HG03139 (cell line): Measurements from ENCODE around the gene PCDHB1.
"Not testable (repeated sequence)": the region's sequence is repeated elsewhere in the genome, so short reads cannot be mapped to it uniquely, and the experiment has no call there.

ENCODE experiments used
- ATAC-seq: cut with Tn5 transposase; IDR thresholded peaks from one replicate; pipeline ENCODE4 v1.9.1; 2021; ENCODE audit not compliant: unreplicated experiment

PCDHB1 gene

DNA sequence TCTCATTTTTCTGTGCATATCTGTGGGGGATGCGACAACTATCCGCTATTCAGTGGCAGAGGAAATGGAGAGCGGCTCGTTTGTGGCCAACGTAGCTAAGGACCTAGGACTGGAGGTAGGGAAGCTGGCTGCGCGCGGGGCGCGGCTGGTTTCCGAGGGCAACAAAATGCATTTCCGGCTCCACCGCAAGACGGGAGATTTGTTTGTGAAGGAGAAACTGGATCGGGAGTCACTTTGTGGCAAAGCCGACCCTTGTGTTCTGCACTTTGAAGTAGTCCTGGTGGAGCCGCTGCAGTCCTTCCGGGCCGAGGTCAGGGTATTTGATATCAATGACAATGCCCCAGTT lies 320 bp downstream of the PCDHB1 start:
- no peak for ATAC-seq

GRCh38 chr5:141077826-141078225 lies 26.7 kb downstream of the PCDHB1 start:
- no peak for ATAC-seq

GRCh38 chr5:141082228-141082627 lies 31.1 kb downstream of the PCDHB1 start:
- no peak for ATAC-seq

GRCh38 chr5:141084487-141084989 lies 33.4 kb downstream of the PCDHB1 start:
- no peak for ATAC-seq

DNA sequence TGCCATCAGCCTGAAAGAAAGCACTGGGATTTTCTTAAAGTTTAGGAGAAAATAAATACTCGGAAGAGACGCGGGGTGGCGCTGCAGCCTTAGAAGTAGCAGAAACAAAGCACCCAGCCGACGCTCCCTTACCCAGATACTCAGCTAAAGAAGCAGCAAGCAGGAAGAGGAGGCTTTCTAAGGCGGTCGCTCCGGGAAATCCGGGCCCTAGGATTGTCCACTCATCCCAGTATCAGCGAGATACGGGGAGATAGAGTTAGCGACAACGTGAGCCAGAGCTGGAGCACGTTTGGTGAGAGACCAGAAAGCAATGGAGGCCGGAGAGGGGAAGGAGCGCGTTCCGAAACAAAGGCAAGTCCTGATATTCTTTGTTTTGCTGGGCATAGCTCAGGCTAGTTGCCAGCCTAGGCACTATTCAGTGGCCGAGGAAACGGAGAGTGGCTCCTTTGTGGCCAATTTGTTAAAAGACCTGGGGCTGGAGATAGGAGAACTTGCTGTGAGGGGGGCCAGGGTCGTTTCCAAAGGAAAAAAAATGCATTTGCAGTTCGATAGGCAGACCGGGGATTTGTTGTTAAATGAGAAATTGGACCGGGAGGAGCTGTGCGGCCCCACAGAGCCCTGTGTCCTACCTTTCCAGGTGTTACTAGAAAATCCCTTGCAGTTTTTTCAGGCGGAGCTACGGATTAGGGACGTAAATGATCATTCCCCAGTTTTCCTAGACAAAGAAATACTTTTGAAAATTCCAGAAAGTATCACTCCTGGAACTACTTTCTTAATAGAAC lies 43.5 kb downstream of the PCDHB1 start, which contains the start of gene PCDHB2:
Gene PCDHB2 (plus strand): TSS at position 135 of the 782 bp plus-strand sequence. CDS start 176 bp downstream, at position 311.
- ATAC-seq = no peak

- ATAC-seq = no peak
These were observed 44.1 kb downstream of the PCDHB1 start for GRCh38 chr5:141095263-141095641.

GRCh38 chr5:141096181-141096580 lies 45.0 kb downstream of the PCDHB1 start:
- ATAC-seq = not testable (repeated sequence)

- ATAC-seq = not testable (repeated sequence)
These were observed 45.4 kb downstream of the PCDHB1 start for GRCh38 chr5:141096586-141096985.

GRCh38 chr5:141100243-141100805 lies 49.1 kb downstream of the PCDHB1 start, which contains the start of gene PCDHB3:
TSS of gene PCDHB3 (plus strand) at chr5:141100473. CDS start at chr5:141100650, 177 bp downstream.
- ATAC-seq = no peak

DNA sequence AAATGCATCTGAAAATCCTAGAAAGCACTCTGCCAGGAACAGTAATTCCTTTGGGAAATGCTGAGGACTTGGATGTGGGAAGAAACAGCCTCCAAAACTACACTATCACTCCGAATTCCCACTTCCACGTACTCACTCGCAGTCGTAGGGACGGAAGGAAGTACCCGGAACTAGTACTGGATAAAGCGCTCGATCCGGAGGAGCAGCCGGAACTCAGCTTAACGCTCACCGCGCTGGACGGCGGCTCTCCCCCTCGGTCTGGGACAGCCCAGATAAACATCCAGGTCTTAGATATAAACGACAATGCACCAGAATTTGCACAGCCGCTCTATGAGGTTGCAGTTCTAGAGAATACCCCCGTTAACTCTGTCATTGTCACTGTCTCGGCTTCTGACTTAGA lies 49.9 kb downstream of the PCDHB1 start:
- no peak for ATAC-seq

GRCh38 chr5:141102070-141102469 lies 50.9 kb downstream of the PCDHB1 start:
- not testable (repeated sequence) for ATAC-seq

- ATAC-seq = not testable (repeated sequence)
These were observed 51.3 kb downstream of the PCDHB1 start for GRCh38 chr5:141102471-141102870.

DNA sequence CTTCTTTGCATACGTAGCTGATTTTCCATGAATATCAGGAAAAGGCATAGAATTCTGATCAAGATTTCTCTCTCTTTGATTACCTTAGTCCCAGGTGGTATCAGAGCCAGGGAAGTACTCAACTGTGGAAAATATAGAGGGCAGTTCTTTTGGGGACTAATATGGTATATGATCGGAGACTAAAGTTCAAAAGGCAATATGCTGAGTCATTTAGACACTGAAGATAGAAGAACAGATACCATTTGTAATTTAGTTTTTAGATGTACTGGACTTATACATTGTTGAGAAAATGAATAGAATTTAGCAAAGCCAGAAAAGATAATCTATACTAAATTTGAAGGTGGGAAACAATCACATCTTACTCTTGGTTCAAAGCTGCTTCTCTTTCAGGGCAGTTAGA lies 54.2 kb downstream of the PCDHB1 start:
- ATAC-seq = no peak
